ENCODE measurements around the gene PCK2.

The PCK2 gene

GRCh38 chr14:24081739-24082211 lies 12.3 kb upstream of the PCK2 start:
- no peak for TF ChIP-seq CTCF (IDR thresholded peaks at IDR 0.05; ENCODE audit: extremely low read depth, insufficient read depth, missing control alignments)
- no peak for DNase-seq (ENCODE audit: low spot score)
- in situ Hi-C loops (cut with MboI; ENCODE audit: low pct_unique_long_range_greater_than_20kb, low sequenced_read_pairs, unreplicated experiment): loop anchor here (25.0 kb wide), 1 partner anchor 94 kb away; the partner anchor contains the start of gene DHRS4L2

GRCh38 chr14:24082411-24083080 lies 11.6 kb upstream of the PCK2 start:
- in situ Hi-C loops (cut with MboI; ENCODE audit: low pct_unique_long_range_greater_than_20kb, low sequenced_read_pairs, unreplicated experiment): loop anchor here (25.0 kb wide), 1 partner anchor 95 kb away; the partner anchor contains the start of gene DHRS4L2
- no peak for TF ChIP-seq CTCF (IDR thresholded peaks at IDR 0.05; ENCODE audit: extremely low read depth, insufficient read depth, missing control alignments)
- DNase-seq (ENCODE audit: low spot score): no peak

- in situ Hi-C loops (cut with MboI; ENCODE audit: low pct_unique_long_range_greater_than_20kb, low sequenced_read_pairs, unreplicated experiment): loop anchor here (25.0 kb wide), 1 partner anchor 96 kb away; the partner anchor contains the start of gene DHRS4L2
- DNase-seq (ENCODE audit: low spot score): no peak
- TF ChIP-seq CTCF (IDR thresholded peaks at IDR 0.05; ENCODE audit: extremely low read depth, insufficient read depth, missing control alignments): no peak
These were observed 10.6 kb upstream of the PCK2 start for GRCh38 chr14:24083462-24083861.

- no peak for TF ChIP-seq CTCF (IDR thresholded peaks at IDR 0.05; ENCODE audit: extremely low read depth, insufficient read depth, missing control alignments)
- no peak for DNase-seq (ENCODE audit: low spot score)
- in situ Hi-C loops (cut with MboI; ENCODE audit: low pct_unique_long_range_greater_than_20kb, low sequenced_read_pairs, unreplicated experiment): loop anchor here (25.0 kb wide), 1 partner anchor 97 kb away; the partner anchor contains the start of gene DHRS4L2
These were observed 9.7 kb upstream of the PCK2 start for GRCh38 chr14:24084440-24084839.

- no peak for DNase-seq (ENCODE audit: low spot score)
- in situ Hi-C loops (cut with MboI; ENCODE audit: low pct_unique_long_range_greater_than_20kb, low sequenced_read_pairs, unreplicated experiment): loop anchor here (25.0 kb wide), 1 partner anchor 98 kb away; the partner anchor contains the start of gene DHRS4L2
- no peak for TF ChIP-seq CTCF (IDR thresholded peaks at IDR 0.05; ENCODE audit: extremely low read depth, insufficient read depth, missing control alignments)
These were observed 8.9 kb upstream of the PCK2 start for GRCh38 chr14:24085215-24085614.

GRCh38 chr14:24086193-24086955 lies 7.7 kb upstream of the PCK2 start:
- TF ChIP-seq CTCF (IDR thresholded peaks at IDR 0.05; ENCODE audit: extremely low read depth, insufficient read depth, missing control alignments): no peak
- DNase-seq (ENCODE audit: low spot score): no peak
- in situ Hi-C loops (cut with MboI; ENCODE audit: low pct_unique_long_range_greater_than_20kb, low sequenced_read_pairs, unreplicated experiment): loop anchor here (25.0 kb wide), 1 partner anchor 99 kb away; the partner anchor contains the start of gene DHRS4L2
